GM18502 (cell line): Measurements from ENCODE around the gene CAP2.

ENCODE experiments used
- ATAC-seq: cut with Tn5 transposase; IDR thresholded peaks from one replicate; pipeline ENCODE4 v1.9.1; 2021; ENCODE audit warnings: mild to moderate bottlenecking; ENCODE audit not compliant: unreplicated experiment, poor library complexity

The CAP2 gene, protein sequence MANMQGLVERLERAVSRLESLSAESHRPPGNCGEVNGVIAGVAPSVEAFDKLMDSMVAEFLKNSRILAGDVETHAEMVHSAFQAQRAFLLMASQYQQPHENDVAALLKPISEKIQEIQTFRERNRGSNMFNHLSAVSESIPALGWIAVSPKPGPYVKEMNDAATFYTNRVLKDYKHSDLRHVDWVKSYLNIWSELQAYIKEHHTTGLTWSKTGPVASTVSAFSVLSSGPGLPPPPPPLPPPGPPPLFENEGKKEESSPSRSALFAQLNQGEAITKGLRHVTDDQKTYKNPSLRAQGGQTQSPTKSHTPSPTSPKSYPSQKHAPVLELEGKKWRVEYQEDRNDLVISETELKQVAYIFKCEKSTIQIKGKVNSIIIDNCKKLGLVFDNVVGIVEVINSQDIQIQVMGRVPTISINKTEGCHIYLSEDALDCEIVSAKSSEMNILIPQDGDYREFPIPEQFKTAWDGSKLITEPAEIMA

DNA sequence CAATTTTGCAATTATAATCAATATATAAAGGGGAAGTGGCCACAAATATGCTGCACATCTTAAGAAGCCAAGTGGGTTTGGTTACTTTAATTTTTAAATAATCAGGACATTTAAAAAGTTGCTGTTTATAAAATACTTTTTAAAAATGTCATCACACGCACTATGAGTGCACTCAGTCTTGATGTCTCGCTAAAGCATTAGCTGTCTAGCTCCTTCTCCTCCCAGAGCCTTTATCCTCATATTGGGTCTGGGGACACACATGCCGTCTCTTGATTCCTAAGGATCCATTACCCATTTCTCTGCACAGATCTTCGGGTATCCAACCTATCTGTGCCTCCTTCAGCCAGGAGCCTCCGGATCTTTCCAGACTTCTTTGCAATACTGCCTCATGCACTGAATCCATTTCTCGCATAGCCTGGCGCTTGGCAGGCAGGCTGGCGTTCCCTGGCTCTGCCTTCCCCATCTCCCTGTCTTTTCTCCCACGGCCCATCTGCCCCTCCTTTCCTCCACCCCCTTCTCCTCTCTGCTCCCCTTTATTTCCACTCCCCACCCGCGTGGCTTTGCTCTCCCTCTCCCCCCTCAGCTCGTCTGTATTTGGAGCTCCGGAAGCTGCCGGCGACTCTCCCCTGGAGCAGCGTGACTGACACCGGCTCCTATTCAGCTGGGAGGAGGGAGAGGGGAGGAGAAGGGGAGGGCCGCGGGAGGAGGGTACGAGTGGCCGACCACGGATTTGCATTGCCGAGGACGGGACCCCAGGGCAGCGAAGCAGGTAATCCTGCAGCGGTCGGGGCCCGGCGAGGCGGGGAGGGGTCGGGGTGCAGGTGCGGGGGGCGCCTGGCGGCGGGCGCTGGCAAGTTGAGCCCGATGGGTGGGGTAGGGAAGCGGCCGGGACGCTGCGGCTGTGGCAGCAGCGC is at the start of gene CAP2:
Gene CAP2, plus strand, starts transcription at position 618 of the 914 bp plus-strand sequence. CDS start 27,961 bp downstream, outside the sequence.
- no peak for ATAC-seq

DNA sequence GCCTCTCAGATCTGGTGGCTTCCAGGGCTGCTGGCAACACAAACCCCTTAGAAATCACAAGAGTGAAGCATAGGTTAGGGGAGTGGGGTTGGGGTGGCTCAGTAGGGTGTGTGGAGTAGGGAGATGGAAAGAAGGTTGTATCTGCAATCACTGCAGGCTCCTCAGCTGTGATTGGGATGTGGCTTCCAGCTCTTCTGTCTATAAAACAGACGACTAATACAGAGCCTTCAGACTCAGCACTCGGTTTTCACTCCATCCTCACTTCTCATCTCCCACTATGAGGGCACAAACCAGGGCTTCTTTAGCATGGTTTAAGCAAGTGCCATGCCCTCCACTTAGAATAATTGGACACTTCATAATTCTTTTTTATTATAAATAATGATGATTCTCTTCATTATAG is 46.4 kb upstream of the CAP2 start:
- no peak for ATAC-seq

DNA sequence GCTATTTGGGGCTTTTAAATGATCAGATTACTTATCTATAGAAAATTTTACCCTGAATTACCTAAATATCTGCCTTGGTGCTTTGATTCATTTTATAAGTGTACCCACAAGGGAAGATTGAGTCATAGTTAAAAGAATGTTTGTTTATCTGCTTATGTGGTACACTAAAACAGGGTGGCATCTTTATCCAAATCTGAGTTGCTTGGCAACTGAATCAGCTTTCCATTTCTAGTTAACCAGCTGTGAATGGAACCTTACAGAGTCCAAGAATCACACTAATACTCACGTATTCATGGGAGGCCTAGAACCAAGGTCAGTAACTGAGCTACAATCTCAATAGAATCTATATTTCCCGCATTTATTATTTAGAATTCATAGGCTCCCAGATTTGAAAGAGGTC is 44.0 kb upstream of the CAP2 start:
- ATAC-seq, result no peak

GRCh38 chr6:17352302-17352701 is 41.1 kb upstream of the CAP2 start:
- no peak for ATAC-seq

DNA sequence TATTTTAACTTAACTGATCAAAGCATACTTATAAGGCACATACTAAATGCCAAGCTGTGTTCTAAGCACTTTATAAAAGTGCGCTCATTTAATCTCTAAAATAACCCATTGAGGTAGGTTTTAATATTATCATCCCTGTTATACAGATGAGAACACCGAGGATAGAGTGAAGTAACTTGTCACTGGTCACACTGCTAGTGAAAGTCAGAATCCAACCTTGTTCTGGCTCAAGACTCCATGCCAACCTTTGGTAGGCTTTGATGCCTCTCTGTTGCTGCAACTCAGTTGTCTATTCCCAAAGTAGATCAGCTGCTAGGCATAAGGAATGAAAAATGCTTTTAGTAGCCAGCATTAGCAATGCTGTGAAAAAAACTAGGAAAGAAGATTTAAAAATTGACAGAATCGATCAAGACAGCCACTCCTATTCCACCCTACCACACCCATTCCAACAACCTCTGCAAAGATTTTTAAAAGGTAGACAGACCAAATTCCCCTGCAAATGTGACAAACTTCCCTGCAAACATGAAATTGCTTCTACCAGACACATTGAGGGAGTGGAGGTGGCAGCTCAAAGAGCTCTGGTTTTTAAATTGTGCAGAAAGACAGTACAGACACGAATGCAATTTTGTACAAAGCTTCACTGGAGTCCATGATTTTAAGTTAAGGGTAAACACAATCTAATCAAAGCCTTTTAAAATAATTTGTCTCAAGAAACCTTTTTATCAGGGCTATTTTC is 39.8 kb upstream of the CAP2 start:
- ATAC-seq, result no peak

DNA sequence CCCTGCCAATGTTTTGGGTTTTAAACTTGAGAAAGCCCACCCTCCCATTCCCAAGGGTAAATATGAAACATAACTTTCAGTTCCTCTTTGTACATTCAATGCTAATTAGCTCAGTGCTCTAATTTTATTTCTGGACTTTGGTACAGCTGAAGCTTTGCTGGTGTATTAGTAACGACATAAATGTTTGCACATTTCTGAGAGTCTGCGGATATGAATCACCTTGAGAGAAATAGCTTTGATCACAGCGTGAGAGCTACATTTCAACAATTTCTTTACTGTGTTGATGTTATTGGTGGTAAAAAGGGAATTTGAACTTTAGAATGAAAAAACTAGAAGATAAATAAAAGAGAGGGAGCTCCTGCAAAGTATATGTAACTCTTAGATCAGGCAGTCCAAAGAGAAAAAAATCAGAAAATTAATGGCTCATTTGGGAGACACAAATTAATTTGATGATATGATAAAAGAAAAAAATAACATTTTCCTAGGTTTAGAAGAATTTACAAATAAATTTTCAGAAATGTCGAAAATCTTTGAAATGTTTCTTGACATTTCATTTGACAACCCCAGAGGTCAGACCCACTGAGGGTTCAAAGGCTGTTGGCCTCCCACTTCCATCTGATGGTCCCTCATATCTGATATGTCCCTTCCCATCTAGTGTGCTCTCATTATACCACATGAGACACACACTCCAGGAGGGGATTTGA is 38.5 kb upstream of the CAP2 start:
- ATAC-seq, result no peak

DNA sequence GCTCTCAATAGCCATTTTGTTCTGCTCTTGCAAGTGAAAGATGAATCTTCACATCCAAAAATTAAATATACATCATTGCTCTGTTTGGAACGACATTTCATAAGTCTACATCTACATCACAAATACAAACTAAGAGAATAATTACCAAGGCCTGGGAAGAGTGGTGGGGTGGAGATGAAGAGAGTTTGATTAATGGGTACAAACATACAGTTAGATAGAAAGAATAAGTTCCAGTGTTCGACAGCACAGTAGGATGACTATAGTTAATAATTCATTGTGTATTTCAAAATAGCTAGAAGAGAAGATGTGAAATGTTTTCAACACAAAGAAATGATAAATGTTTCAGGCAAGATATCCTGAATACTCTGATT is 38.0 kb upstream of the CAP2 start:
- ATAC-seq, result no peak

DNA sequence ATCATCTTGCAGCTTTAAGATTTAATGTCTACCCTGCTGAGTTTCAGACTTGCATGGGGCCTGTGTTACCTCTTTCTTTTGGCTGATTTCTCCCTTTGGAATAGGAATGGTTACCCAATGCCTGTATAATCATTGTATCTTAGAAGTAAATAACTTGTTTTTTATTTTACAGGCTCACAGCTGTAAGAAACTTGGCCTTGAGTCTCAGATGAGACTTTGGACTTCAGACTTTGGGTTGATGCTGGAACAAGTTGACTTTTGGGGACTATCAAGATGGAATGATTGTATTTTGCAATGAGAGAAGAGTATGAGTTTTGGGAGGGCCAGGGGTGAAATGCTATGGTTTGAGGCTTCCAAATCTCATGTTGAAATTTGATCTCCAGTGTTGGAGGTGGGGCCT is 34.9 kb upstream of the CAP2 start:
- no peak for ATAC-seq

GRCh38 chr6:17360564-17360963 is 32.8 kb upstream of the CAP2 start:
- no peak for ATAC-seq

- no peak for ATAC-seq
Measured at GRCh38 chr6:17361013-17361412, 32.4 kb upstream of the CAP2 start.

- ATAC-seq, result no peak
Measured at GRCh38 chr6:17365961-17366360, 27.4 kb upstream of the CAP2 start.

DNA sequence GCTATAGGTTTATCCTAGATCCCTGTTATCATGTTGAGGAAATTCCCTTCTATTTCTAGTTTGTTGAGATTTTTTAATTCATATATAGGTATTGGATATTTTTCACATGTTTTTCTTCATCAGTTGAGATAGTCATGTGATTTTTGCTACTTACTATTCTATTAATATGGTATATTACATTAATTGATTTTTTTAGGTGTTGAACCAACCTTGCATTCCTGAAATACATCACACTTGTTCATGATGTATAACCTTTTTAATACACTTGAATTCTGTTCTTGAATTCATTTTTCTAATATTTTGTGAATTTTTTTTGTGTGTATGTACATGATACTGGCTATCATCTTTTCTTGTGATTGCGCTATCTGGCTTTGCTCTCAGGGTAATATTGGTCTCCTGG is 25.5 kb upstream of the CAP2 start:
- no peak for ATAC-seq

DNA sequence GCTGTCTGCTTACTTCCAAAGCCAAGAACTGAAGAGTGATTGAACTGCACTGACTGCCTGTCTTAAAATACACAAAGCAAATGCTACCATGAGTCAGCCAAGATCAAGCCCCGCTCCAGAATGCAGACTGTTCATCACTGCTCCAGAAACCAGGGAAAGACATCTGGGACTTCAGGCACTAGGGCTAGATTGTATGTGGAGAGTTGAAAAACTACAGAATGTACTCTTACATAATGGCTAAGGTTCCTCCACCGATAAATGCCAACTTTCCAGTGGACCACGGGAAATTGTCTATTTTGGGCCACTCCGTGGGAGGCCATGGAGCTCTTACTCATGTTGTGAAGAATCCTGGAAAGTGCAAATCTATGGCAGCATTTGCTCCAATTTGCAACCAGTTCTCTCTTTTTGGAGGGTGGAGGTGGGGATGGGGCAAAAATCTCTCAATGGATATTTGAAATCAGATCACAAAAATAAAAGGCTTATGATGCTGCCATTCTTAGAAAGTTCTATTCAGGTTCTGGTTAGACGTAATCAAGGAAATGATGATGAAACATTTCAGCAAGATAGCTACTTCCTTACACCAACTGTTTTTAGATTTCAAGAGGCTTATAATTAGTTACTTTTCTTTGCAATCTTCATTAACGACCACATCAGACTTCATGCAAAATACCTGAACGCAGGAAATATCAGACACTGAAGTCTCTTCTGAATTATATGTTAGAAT is 11.8 kb upstream of the CAP2 start:
- ATAC-seq, result no peak

GRCh38 chr6:17385660-17386059 is 7.7 kb upstream of the CAP2 start:
- ATAC-seq, result no peak

- ATAC-seq, result no peak
Measured at GRCh38 chr6:17388365-17388764, 5.0 kb upstream of the CAP2 start.

DNA sequence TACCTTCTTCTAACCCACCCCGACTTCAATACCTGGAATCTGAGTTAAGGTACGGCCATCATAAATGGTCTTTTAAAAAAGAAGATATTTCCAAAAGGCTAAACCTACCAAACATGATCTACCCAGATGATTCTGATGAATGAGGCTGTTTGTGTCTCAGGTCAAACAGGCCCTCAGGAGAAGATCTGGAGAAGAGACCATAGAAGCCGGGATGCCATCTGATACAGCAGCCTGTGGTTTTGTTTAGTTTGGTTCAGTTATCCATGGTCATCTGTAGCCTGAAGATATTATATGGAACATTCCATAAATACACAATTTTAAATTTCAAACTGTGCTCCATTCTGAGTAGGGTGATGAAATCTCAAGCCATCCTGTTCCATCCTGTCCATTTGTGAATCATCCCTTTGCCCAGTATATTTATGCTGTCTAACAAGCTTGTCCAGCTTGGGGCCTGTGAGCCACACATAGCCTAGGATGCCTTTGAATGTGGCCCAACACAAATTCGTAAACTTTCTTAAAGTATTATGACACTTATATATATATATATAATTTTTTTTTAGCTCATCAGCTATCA is 4.0 kb upstream of the CAP2 start:
- ATAC-seq, result no peak

- ATAC-seq, result no peak
Measured at GRCh38 chr6:17390276-17390675, 3.1 kb upstream of the CAP2 start.

- no peak for ATAC-seq
Measured at GRCh38 chr6:17391976-17392375, 1.4 kb upstream of the CAP2 start.
